ENCODE measurements around the gene ZDHHC17.

The ZDHHC17 gene

DNA sequence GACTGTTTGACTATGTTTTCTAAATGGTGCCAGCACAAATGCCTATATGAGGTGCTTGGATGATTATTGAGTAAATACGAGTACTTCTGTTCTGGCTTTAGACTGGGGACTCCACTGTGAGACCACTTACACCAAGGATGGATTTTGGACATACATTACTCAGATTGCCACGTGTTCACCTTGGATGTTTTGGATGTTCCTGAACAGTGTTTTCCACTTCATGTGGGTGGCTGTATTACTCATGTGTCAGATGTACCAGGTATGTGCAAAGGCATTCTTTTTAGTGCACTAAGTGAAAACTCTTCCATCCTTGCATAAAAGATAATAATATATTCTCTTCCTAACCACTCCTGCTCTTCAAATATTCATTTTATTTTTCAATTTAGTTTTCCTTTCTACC, 84.2 kb downstream of the ZDHHC17 start:
- Histone ChIP-seq H3K36me3 (replicated peaks; ENCODE audit: insufficient read depth, low read length) (no peaks in the 10 kb centered on the region), H4K20me1 (ENCODE audit: insufficient read depth, low read length) (no peaks in the 10 kb centered on the region), H3K27ac (ENCODE audit: low read length) (no peak overlapping the region), H3K9ac (ENCODE audit: low read length) (no peak overlapping the region), H3K4me1 (ENCODE audit: low read length) (no peaks in the 10 kb centered on the region), H3K9me2 (replicated peaks; ENCODE audit: insufficient read depth, low read length) (no peaks in the 10 kb centered on the region), H3K9me3 (replicated peaks; ENCODE audit: insufficient read depth, low read length) (no peaks in the 10 kb centered on the region), H3F3A (ENCODE audit: insufficient read depth, low read length) (no peaks in the 10 kb centered on the region), H3K79me2 (ENCODE audit: low read length) (no peaks in the 10 kb centered on the region), H2AFZ (ENCODE audit: low read length) (no peak overlapping the region), H3K27me3 (replicated peaks; ENCODE audit: insufficient read depth, low read length) (no peaks in the 10 kb centered on the region), H3K4me3 (ENCODE audit: low read length) (no peak overlapping the region), H3K4me2 (ENCODE audit: low read depth, low read length) (no peak overlapping the region)
- DNase-seq = no peak
- TF ChIP-seq EZH2 (optimal IDR thresholded peaks at IDR 0.05; ENCODE audit: low read depth, low read length) = no peak
- no peak for TF ChIP-seq EZH2phosphoT487 (IDR thresholded peaks at IDR 0.05; ENCODE audit: low read length)
- no peak for TF ChIP-seq CTCF (IDR thresholded peaks at IDR 0.05; ENCODE audit: low read length)

- Histone ChIP-seq H3K4me2 (ENCODE audit: low read depth, low read length) (no peak overlapping the region), H3K27me3 (replicated peaks; ENCODE audit: insufficient read depth, low read length) (no peaks in the 10 kb centered on the region), H3K4me3 (ENCODE audit: low read length) (no peak overlapping the region), H3K27ac (ENCODE audit: low read length) (no peak overlapping the region), H3K9me3 (replicated peaks; ENCODE audit: insufficient read depth, low read length) (no peaks in the 10 kb centered on the region), H3K79me2 (ENCODE audit: low read length) (no peaks in the 10 kb centered on the region), H2AFZ (ENCODE audit: low read length) (no peak overlapping the region), H3K9ac (ENCODE audit: low read length) (no peak overlapping the region), H3K4me1 (ENCODE audit: low read length) (no peaks in the 10 kb centered on the region), H3K36me3 (replicated peaks; ENCODE audit: insufficient read depth, low read length) (no peaks in the 10 kb centered on the region), H3F3A (ENCODE audit: insufficient read depth, low read length) (no peaks in the 10 kb centered on the region), H4K20me1 (ENCODE audit: insufficient read depth, low read length) (no peaks in the 10 kb centered on the region), H3K9me2 (replicated peaks; ENCODE audit: insufficient read depth, low read length) (no peaks in the 10 kb centered on the region)
- TF ChIP-seq CTCF (IDR thresholded peaks at IDR 0.05; ENCODE audit: low read length) = no peak
- TF ChIP-seq EZH2 (optimal IDR thresholded peaks at IDR 0.05; ENCODE audit: low read depth, low read length) = no peak
- no peak for TF ChIP-seq EZH2phosphoT487 (IDR thresholded peaks at IDR 0.05; ENCODE audit: low read length)
- DNase-seq = no peak
Observed at GRCh38 chr12:76852106-76852505, 88.2 kb downstream of the ZDHHC17 start.

- H4K20me1 ChIP-seq (ENCODE audit: insufficient read depth, low read length) = no peaks in the 10 kb centered on the region
- H3K9me2 ChIP-seq (replicated peaks; ENCODE audit: insufficient read depth, low read length) = no peaks in the 10 kb centered on the region
- H3K4me2 ChIP-seq (ENCODE audit: low read depth, low read length) = no peak overlapping the region
- no peaks in the 10 kb centered on the region for H3K4me1 ChIP-seq (ENCODE audit: low read length)
- no peaks in the 10 kb centered on the region for H3K36me3 ChIP-seq (replicated peaks; ENCODE audit: insufficient read depth, low read length)
- H3K4me3 ChIP-seq (ENCODE audit: low read length) = no peak overlapping the region
- TF ChIP-seq CTCF (IDR thresholded peaks at IDR 0.05; ENCODE audit: low read length) (no peak), EZH2phosphoT487 (IDR thresholded peaks at IDR 0.05; ENCODE audit: low read length) (no peak), EZH2 (optimal IDR thresholded peaks at IDR 0.05; ENCODE audit: low read depth, low read length) (no peak)
- H3K27me3 ChIP-seq (replicated peaks; ENCODE audit: insufficient read depth, low read length) = no peaks in the 10 kb centered on the region
- H3K9ac ChIP-seq (ENCODE audit: low read length) = no peak overlapping the region
- no peak for DNase-seq
- H3K27ac ChIP-seq (ENCODE audit: low read length) = no peak overlapping the region
- no peaks in the 10 kb centered on the region for H3K9me3 ChIP-seq (replicated peaks; ENCODE audit: insufficient read depth, low read length)
- H3K79me2 ChIP-seq (ENCODE audit: low read length) = no peaks in the 10 kb centered on the region
- no peaks in the 10 kb centered on the region for H3F3A ChIP-seq (ENCODE audit: insufficient read depth, low read length)
- H2AFZ ChIP-seq (ENCODE audit: low read length) = no peak overlapping the region
Observed at GRCh38 chr12:76855271-76855670, 91.4 kb downstream of the ZDHHC17 start.
